ENCODE measurements around the gene SNRNP70.

SNRNP70 gene

DNA sequence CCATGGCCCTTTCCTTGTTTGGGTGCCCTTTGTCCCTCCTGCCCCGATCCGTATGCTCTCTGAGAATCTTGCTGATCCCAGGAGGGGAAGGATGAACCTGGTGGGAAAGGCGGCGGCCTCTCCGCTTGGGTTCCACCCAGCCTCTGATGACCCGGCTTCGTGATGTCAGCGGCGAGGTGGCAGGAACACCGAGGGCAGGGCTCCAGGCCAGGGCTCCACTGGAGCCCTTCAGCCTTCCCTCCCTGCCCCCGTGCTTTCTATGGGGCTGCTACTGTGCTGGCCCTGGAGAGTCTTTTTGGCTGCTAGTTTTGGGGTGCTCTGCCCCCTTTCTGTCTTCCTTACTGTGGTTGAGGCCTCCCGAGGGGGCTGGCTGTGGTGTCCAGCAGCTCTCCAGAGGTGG is 17.1 kb downstream of the SNRNP70 start:
- no peak for DNase-seq

DNA sequence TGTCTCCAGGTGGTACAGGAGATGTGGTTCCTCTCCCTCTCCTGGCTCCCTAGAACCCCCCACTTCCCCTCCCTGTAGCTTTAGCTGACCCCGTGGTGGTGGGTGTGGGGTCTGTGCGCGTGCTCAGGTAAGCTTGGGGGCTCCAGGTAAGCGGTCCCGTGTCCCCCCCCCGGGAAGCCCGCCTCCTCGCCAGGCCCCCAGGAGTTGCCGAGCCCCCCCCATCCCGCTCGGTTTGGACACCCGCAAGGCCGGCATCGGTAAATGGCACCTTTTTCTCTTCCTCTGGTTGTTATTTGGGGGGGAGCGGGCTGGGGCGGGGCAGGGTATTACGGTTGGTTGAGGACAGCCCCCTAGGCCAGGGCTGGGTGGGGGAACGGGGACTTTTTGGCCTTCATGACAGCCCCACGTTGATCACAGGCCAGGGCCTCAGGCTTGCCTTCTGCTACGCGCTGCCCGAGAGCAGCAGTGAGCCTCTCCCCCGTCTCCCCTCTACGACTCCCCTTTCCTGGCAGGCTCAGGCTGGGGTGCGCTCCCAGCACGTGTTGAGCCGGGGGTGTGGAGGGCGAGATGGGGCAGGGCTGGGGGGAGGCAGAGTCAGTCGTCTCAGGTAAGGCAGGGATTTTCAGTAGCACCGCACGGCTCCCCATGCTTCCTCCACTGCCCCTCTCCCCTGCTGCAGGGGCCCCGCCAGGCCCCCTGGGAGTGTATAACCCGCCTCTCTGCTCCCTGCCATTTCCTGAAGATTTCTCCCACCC is 18.3 kb downstream of the SNRNP70 start:
- DNase-seq, result no peak

DNA sequence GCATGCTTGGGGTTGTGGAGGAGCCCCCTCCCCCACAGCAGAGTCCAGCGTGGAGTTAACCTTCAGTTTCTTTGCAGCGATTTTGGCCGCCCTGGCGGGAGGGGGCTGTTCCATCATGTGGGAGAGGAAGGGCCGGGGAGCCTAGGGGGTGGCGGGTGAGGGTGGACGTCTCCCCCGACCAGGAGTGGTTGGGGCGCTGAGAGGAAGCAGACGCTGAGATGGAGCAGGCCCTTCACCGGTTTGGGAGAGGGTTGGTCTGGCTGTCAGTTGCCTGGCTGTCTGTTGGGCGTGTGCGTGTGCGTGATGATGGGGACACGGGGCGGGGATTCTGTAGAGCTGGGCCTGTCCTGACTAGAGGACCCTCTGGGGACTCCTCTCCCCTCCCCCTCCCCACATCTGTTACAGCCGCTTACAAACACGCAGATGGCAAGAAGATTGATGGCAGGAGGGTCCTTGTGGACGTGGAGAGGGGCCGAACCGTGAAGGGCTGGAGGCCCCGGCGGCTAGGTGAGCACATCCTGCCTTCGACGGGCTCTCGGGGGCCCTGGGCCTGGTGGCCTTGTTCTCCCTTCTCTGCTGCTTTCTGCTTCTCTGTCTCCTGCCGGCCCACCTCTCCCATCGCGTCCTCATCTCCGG is 19.1 kb downstream of the SNRNP70 start:
- DNase-seq, result peak; percentile 41

GRCh38 chr19:49106648-49107135 is 21.4 kb downstream of the SNRNP70 start:
- peak; percentile 71 for DNase-seq

DNA sequence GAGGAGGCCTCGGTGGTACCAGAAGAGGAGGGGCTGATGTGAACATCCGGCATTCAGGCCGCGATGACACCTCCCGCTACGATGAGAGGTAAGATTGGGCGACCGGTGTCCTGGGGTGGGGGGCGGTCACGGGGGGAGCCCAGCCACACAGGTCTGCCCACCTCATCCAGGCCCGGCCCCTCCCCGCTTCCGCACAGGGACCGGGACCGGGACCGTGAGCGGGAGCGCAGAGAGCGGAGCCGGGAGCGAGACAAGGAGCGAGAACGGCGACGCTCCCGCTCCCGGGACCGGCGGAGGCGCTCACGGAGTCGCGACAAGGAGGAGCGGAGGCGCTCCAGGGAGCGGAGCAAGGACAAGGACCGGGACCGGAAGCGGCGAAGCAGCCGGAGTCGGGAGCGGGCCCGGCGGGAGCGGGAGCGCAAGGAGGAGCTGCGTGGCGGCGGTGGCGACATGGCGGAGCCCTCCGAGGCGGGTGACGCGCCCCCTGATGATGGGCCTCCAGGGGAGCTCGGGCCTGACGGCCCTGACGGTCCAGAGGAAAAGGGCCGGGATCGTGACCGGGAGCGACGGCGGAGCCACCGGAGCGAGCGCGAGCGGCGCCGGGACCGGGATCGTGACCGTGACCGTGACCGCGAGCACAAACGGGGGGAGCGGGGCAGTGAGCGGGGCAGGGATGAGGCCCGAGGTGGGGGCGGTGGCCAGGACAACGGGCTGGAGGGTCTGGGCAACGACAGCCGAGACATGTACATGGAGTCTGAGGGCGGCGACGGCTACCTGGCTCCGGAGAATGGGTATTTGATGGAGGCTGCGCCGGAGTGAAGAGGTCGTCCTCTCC is 22.6 kb downstream of the SNRNP70 start:
- no peak for DNase-seq

DNA sequence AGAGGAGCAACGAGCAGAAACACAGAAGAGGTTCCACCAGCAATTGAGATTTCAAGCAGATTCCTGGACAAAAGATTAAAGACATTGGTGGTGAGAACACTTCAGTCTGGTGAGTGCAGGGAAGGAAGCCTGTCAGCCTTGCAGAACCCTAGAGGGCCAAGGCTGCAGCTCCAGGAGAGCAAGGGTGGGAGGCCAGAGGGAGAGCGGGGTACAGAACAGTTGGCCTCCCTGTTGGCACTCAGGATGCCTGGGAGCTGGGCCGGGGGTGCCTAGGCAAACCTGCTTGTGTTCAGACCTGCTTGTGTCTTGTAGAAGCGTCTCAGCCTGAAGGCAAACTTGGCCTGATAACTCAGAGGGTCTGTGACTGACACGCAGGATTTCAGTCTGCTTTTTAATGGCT is 23.8 kb downstream of the SNRNP70 start:
- no peak for DNase-seq

DNA sequence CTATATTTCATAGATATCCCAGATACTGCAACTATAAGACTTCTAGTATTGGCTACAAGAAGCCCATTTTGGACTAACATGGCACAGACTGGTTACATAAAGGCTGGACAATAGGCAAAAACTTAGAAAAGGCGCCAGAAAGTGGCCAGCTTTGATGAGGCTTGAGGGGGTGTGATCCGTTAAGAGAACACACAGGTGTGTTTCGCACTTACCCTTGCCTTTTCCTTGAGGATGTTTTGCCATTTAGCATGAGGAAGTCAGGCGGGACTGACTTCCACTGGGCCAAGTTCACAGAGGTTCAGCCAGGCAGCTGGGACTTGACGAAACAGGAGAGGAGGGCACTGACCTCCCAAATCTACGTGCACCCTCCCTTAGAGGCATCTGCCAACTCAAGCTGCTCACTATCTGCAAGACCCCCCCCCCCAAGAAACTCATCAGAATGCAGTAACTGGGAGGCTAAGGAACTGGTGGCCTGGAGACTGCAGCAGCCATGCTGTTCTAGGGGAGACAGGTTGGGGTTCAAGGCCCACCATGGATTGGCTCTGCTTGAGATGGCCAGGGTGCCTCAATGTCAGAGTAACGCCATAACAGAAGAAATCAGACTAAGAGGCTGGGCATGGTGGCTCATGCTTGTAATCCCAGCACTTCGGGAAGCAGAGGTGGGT is 24.4 kb downstream of the SNRNP70 start:
- DNase-seq, result no peak

- DNase-seq, result no peak
Observed at GRCh38 chr19:49110567-49110966, 25.3 kb downstream of the SNRNP70 start.

- no peak for DNase-seq
Observed at GRCh38 chr19:49111218-49111998, 26.2 kb downstream of the SNRNP70 start.

- DNase-seq, result peak; percentile 84
Observed at GRCh38 chr19:49113762-49114629, 28.7 kb downstream of the SNRNP70 start, which contains the start of gene LIN7B. TSS of gene LIN7B (plus strand) at chr19:49114370. CDS start at chr19:49114405, 35 bp downstream.

DNA sequence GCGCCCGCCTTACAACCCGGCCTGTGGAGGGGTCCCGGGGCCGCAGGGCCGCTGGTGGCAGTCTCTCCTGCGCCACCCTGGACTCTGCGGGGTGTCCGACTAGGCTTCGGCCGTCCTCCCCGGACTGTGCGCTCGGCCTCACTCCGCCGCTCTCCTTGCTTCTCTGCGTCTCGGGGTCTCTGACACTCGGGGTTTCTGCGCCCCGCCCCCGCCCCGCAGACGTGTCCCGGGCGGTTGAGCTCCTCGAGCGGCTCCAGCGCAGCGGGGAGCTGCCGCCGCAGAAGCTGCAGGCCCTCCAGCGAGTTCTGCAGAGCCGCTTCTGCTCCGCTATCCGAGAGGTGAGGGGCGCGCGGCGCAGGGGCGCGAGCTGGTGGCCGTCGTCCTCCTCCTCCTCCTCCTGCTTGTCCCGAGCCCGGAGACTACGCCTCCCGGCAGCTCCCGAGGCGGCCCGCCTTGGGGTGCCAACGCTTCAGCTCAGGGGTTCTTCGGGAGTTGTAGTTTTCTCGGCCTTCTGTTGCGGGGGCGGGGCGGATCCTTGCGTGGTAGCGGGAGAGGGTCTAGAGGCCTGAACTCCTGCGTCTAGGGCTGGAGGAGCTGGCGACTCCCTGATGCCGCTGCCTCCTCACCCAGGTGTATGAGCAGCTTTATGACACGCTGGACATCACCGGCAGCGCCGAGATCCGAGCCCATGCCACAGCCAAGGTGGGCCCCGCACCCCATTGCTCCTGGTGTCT is 29.5 kb downstream of the SNRNP70 start:
- peak; percentile 89 for DNase-seq

- no peak for DNase-seq
Observed at GRCh38 chr19:49116544-49116943, 31.3 kb downstream of the SNRNP70 start.

- DNase-seq, result no peak
Observed at GRCh38 chr19:49117677-49118564, 32.7 kb downstream of the SNRNP70 start.

GRCh38 chr19:49118565-49119410 is 33.5 kb downstream of the SNRNP70 start, which contains the start of gene C19orf73:
TSS of gene C19orf73 (minus strand) at chr19:49119143. CDS start at chr19:49119022, 121 bp downstream.
- peak; percentile 99 for DNase-seq

GRCh38 chr19:49119411-49120324 is 34.4 kb downstream of the SNRNP70 start, which contains the start of gene PPFIA3:
TSS of gene PPFIA3 (plus strand) at chr19:49119544. CDS start at chr19:49127874, 8,330 bp downstream.
- DNase-seq, result peak; percentile 80

DNA sequence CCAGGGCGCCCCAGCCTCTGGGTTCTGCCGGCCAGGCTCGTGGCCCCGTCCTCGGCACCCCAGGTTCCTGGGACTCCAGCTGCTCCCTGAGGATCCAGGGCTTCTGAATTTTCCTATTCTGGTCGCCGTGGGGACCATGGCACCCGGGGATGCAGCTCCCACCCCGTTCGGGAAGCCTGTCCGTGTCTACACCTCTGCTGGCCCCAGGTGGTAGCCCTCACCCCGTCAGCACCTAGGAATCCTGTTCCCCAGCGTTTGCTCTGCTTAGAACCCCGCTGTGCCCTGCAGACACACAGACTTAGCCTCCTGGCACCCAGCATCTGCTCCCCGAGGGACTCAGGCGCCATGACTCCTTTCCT is 35.1 kb downstream of the SNRNP70 start:
- DNase-seq, result no peak

DNA sequence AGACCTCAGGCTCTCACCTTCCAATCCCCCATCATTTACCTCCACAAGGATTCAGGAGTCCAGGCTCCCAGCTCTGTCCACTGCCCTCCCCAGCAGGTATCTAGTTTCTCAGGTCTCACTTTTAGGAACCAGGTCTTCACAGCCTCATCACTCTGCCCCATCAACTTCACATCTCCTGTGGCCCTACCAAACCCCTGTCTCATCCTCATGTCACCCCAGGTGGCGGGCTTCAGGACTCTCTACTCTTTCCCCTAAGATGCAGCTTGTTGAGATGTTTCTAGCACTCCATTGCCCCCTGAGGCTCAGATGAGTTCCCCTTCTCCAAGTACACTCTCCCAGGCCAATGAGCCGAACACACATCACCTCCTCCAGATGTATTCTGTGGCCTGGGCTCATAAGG is 35.6 kb downstream of the SNRNP70 start:
- DNase-seq, result no peak
